ENCODE results near the gene STK17A.
"Not testable (repeated sequence)": the region's sequence is repeated elsewhere in the genome, so short reads cannot be mapped to it uniquely, and the experiment has no call there.

STK17A gene

DNA sequence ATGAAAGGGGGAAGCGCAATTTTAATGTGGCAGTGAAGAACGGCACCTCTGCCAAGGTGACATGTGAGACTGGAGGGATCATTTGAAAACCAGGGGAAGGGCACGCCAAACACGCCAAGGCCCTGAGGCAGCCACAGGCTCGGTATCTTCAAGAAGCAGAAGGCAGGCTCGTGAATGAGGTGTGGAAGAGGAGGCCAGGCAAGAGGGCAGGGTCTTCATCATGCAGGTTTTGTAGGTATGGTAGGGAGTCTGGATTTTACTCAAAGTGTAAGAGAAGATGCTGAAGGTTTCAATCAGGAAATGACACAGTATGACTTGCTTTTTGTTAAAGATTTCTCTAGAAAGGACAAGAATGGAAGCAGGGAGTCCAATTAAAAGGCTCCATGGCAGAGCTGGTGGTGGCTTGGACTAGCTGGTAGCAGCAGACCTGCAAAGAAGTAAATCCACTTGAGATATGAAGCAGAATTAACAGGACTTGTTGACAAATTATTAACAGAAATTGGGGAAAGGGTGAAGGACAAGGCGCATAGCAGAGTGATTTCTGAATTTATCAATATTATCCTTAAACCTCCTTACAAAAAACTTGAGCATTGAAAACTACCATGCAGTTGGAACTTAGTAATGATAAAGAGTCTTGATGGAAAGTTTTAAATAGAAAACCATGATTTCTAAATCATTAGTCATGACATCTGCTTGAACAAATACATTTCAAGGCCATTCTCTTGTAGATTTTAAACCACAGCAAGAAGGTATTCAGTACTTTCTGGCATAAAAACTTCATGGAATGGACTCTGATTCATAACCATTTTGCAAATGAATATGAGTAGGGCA is 76.0 kb downstream of the STK17A start:
- Histone ChIP-seq H3K4me1 (ENCODE audit: insufficient read depth, low read length) (peaks cover 34% of the 10 kb centered on the region), H3K36me3 (ENCODE audit: insufficient read depth, low read length) (0 out of 2 replicates have a peak, but pooled peaks cover 5% of the 10 kb centered on the region), H3K9me3 (ENCODE audit: control insufficient read depth, insufficient read depth, low read length) (no peaks in the 10 kb centered on the region; the same call in 1 of the 2 replicates), H3K9ac (ENCODE audit: low read depth, low read length) (no peak overlapping the region)

DNA sequence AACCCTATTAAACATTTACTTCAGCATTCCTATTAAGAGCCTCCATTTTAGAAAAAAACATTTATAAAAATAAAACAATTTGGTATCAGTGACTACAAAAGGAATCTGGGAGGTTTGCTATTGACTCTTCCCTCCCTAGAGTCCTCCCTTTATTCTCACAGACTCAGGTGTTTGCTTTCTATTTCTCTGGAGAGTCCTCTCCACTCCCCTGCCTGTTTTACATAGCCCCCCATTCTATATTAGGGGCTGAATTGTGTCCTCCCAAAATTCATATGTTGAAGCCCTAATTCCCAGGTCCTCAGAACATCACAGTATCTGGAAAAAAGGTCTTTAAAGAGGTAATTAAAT is 76.6 kb downstream of the STK17A start:
- H3K9ac ChIP-seq (ENCODE audit: low read depth, low read length) = no peak overlapping the region
- 0 out of 2 replicates have a peak, but pooled peaks cover 5% of the 10 kb centered on the region for H3K36me3 ChIP-seq (ENCODE audit: insufficient read depth, low read length)
- peaks cover 31% of the 10 kb centered on the region for H3K4me1 ChIP-seq (ENCODE audit: insufficient read depth, low read length)

DNA sequence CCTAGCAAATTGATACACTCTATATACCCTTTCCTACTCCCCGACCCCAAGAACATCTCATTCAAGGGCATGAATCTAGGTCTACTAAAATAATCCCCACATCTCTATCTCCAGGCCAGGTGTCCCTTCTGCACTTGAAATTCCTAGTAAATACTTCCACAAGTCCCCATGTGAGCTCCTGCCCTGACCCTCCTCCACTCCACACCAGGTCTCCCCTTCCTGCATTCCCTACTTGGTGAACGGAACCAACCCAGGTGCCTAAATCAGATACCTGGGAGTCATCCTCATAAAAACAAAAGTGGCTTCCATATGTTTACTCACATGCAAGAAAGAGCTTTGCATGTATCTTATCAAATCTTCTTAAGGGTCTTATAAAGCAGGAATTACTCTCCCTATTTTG is 77.2 kb downstream of the STK17A start:
- Histone ChIP-seq H3K9me3 (ENCODE audit: control insufficient read depth, insufficient read depth, low read length) (no peaks in the 10 kb centered on the region; the same call in 1 of the 2 replicates), H3K36me3 (ENCODE audit: insufficient read depth, low read length) (0 out of 2 replicates have a peak, but pooled peaks cover 5% of the 10 kb centered on the region), H3K4me1 (ENCODE audit: insufficient read depth, low read length) (peaks cover 31% of the 10 kb centered on the region), H3K9ac (ENCODE audit: low read depth, low read length) (no peak overlapping the region)

More for the DNA sequence above, 76.6 kb downstream of the STK17A start:
- H3K9me3 ChIP-seq (ENCODE audit: control insufficient read depth, insufficient read depth, low read length) = no peaks in the 10 kb centered on the region; the same call in 1 of the 2 replicates

DNA sequence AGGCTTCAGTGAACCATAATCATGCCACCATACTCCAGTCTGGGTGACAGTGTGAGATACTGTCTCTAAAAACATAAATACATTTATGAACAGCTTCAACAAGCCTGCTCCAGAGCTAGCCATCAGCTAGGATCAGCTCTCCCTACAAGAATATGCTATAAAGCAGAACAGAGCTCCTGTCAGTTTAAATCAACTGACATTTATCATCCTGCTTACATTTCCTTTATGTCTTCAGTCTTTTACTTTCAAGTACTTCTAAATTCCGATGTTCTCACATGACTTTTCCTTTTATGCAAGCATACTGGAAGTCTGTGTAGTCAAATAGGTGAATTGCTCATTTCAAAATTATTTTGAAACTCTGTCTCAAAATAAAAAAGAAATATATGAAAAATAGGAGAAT is 81.8 kb downstream of the STK17A start:
- no peak overlapping the region for H3K9ac ChIP-seq (ENCODE audit: low read depth, low read length)

DNA sequence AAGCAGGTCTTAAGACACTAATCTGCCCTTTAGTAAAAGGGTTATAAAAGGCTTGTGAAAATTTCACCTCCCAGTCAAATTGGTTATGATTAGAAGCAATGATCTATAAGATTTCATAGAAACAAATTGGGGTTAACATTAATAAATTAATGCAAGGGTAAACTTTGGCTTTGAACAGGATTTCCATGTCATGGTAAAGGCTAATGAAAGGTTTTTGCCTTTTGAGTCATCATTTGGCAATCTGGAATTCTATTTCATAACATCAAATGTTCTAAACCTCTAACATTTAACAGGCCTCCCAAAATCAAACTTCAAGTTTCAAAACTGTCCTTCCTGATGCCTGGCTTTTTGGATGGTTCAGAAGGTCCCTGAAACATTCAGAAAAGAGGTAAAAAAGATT is 84.0 kb downstream of the STK17A start:
- Histone ChIP-seq H3K9ac (ENCODE audit: low read depth, low read length) (no peak overlapping the region), H3K4me1 (ENCODE audit: insufficient read depth, low read length) (peaks cover 16% of the 10 kb centered on the region; the same call in 1 of the 2 replicates), H3K36me3 (ENCODE audit: insufficient read depth, low read length) (0 out of 2 replicates have a peak, but pooled peaks cover 9% of the 10 kb centered on the region), H3K9me3 (ENCODE audit: control insufficient read depth, insufficient read depth, low read length) (peaks cover 17% of the 10 kb centered on the region)

More for the DNA sequence above, 81.8 kb downstream of the STK17A start:
- 0 out of 2 replicates have a peak, but pooled peaks cover 9% of the 10 kb centered on the region for H3K36me3 ChIP-seq (ENCODE audit: insufficient read depth, low read length)
- H3K4me1 ChIP-seq (ENCODE audit: insufficient read depth, low read length) = peaks cover 24% of the 10 kb centered on the region
- peaks cover 15% of the 10 kb centered on the region for H3K9me3 ChIP-seq (ENCODE audit: control insufficient read depth, insufficient read depth, low read length)

DNA sequence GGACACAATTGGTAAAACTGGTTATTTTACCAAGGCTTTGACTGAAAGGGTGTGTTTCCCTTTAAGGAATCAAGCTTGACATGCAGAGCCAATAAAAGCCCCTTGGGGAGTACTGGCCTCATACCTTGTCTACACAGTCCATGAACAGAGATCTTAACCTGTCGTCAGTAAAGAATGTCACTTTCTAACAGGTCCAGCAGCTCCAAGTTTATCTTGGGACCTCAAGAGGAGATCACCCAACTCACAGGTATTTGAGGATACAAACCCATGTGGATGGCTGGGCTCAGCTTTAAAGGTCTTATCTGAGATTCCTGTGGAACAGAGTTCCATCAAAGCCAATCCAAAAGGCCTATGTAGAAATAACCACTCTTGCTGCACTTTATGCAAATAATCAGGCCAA is 85.1 kb downstream of the STK17A start:
- H3K9ac ChIP-seq (ENCODE audit: low read depth, low read length) = no peak overlapping the region
- peaks cover 21% of the 10 kb centered on the region for H3K9me3 ChIP-seq (ENCODE audit: control insufficient read depth, insufficient read depth, low read length)
- peaks cover 16% of the 10 kb centered on the region; the same call in 1 of the 2 replicates for H3K4me1 ChIP-seq (ENCODE audit: insufficient read depth, low read length)
- 0 out of 2 replicates have a peak, but pooled peaks cover 5% of the 10 kb centered on the region for H3K36me3 ChIP-seq (ENCODE audit: insufficient read depth, low read length)

DNA sequence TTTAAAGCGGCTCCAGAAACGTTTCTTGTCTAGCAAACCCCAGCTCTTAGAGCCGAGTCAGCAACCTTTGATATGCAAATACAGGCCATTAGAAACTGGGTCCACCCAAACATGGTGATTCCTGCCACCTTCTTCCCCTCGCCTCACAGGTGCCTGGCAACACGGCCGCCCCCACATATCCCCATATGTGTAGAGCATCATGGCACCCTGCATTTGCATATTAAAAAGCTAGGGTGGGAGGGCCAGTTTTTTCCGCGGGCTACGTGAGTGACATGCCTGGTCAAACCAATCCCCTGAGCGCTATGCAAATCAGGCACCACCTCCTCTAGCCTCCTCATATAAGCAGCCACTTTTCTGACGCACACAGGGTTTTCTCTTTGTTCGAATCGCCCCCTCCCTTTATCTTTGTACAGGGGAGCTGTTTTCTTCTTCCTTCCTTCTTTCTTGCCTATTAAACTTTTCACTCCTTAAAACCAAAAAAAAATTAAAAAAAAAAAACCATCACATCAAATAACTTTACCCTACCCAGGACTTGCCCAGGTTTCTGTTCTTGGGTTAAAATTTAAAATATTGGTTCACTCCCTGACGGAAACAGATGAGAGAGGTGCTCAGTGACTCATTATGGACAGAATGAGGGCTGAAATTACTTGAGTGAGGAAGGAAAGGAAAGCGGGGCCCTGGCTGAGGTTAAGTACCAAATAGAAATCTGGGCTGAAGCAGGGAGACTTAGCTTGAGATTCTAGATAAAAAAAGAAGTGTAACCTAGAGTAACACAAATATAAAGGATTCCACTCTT is 86.6 kb downstream of the STK17A start:
- peak overlapping the region; percentile 49 for H3K9ac ChIP-seq (ENCODE audit: low read depth, low read length)
- H3K9me3 ChIP-seq (ENCODE audit: control insufficient read depth, insufficient read depth, low read length) = peaks cover 25% of the 10 kb centered on the region
- peaks cover 16% of the 10 kb centered on the region; the same call in 1 of the 2 replicates for H3K4me1 ChIP-seq (ENCODE audit: insufficient read depth, low read length)
- peaks cover 3% of the 10 kb centered on the region; the same call in 1 of the 2 replicates for H3K36me3 ChIP-seq (ENCODE audit: insufficient read depth, low read length)

DNA sequence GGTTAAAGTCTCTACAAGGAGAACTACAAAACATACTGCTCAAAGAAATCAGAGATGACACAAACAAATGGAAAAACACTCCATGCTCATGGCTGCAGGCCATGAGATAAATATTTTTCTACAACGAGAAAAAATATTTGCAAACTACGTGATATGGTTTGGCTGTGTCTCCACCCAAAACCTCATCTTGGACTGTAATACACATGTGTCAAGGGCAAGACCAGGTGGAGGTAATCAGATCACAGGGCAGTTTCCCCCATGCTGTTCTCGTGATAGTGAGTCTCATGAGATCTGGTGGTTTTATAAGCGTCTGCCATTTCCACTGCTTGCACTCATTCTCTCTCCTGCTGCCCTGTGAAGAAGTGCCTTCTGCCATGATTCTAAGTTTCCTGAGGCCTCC is 88.6 kb downstream of the STK17A start:
- no peak overlapping the region for H3K9ac ChIP-seq (ENCODE audit: low read depth, low read length)
- no peaks in the 10 kb centered on the region; the same call in 1 of the 2 replicates for H3K36me3 ChIP-seq (ENCODE audit: insufficient read depth, low read length)
- peaks cover 16% of the 10 kb centered on the region; the same call in 1 of the 2 replicates for H3K4me1 ChIP-seq (ENCODE audit: insufficient read depth, low read length)
- peaks cover 22% of the 10 kb centered on the region for H3K9me3 ChIP-seq (ENCODE audit: control insufficient read depth, insufficient read depth, low read length)

DNA sequence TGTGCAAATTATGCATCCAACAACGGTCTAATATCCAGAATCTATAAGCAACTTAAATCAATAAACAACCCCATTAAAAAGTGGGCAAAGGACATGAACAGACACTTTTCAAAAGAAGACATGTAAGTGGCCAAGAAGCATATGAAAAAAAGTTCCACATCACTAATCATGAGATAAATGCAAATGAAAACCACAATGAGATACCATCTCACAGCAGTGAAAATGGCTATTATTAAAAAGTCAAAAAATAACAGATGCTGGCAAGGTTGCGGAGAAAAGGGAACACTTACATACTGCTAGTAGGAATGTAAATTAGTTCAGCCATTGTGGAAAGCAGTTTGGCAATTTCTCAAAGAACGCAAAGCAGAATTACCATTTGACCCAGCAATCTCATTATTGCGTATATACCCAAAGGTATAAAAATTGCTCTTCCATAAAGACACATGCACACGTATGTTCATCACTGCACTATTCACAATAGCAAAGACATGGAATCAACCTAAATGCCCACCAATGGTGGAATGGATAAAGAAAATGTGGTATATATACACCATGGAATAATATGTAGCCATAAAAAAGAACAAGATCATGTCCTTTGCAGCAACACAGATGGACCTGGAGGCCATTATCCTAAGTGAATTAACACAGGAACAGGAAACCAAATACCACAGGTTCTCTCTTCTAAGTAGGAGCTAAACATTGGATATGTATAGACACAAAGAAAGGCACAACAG is 90.5 kb downstream of the STK17A start:
- H3K9me3 ChIP-seq (ENCODE audit: control insufficient read depth, insufficient read depth, low read length) = peaks cover 10% of the 10 kb centered on the region; the same call in 1 of the 2 replicates

DNA sequence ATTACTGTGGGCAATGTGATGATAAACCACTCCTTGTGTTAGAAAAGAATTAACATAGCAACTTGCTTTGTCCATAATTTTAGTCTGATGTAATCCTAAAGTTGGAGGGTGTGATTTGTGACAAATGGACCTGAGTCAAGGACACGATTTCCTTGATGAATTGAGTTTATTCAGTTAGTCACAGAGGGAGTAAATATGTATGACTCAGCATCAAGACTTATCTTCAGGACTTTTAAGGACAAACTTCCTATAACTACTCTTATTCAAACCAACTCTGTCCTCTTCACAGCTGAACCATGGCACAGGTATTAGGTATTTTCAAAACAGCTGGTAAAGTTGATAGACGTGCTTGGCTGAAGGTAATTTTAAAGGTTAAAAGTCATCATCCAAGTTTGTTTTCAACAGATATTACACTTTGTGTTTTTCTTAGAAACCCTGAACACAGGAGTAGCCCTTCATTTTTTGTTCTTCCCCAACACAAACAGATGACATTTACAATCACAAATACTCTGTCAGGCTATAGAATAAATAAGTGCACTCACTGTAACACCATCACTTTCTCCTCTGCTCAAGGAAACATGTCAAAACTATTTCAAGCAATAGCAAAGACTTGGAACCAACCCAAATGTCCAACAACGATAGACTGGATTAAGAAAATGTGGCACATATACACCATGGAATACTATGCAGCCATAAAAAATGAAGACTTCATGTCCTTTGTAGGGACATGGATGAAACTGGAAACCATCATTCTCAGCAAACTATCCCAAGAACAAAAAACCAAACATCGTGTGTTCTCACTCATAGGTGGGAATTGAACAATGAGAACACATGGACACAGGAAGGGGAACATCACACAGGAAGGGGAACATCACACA is 91.9 kb downstream of the STK17A start:
- H3K36me3 ChIP-seq (ENCODE audit: insufficient read depth, low read length) = no peaks in the 10 kb centered on the region; the same call in 1 of the 2 replicates
- H3K9me3 ChIP-seq (ENCODE audit: control insufficient read depth, insufficient read depth, low read length) = peaks cover 10% of the 10 kb centered on the region; the same call in 1 of the 2 replicates
- no peak overlapping the region for H3K9ac ChIP-seq (ENCODE audit: low read depth, low read length)
- H3K4me1 ChIP-seq (ENCODE audit: insufficient read depth, low read length) = peaks cover 6% of the 10 kb centered on the region; the same call in 1 of the 2 replicates

More for the DNA sequence above, 90.5 kb downstream of the STK17A start:
- H3K4me1 ChIP-seq (ENCODE audit: insufficient read depth, low read length) = peaks cover 13% of the 10 kb centered on the region; the same call in 1 of the 2 replicates
- not testable (repeated sequence) for H3K36me3 ChIP-seq (ENCODE audit: insufficient read depth, low read length); H3K9ac ChIP-seq (ENCODE audit: low read depth, low read length)

Data from ES-I3 (cell line).